Epithelial cell of proximal tubule (primary cell): ENCODE results near the gene UBR3. TPM values are rescaled to one million over a fixed set of nuclear protein-coding genes. Genes with fewer than 3 reads are reported as not detected.
A peak's percentile ranks its signal among the peaks of the same experiment; 100 is the strongest.
"Not testable (repeated sequence)": the region's sequence is repeated elsewhere in the genome, so short reads cannot be mapped to it uniquely, and the experiment has no call there.

Experiments used
- DNase-seq: peaks from one replicate; pipeline ENCODE4 v3.0.0-alpha.2; 2011; ENCODE audit warnings: low read depth
- H3K4me3 ChIP-seq: 2 replicates; pipeline ENCODE4 v1.5.1; 2011; ENCODE audit warnings: low read depth, mild to moderate bottlenecking, low read length
- total RNA-seq: library from RNA; depleted of rRNA; stranded (reverse); fragments of >200 nt; gene quantifications from 2 replicates; pipeline ENCODE4 v1.2.3, GENCODE V29; 2015
- TF ChIP-seq, protein P1 (sequence below): conservative IDR thresholded peaks from 2 replicates; pipeline ENCODE4 v1.5.1; 2012; ENCODE audit warnings: low read depth, mild to moderate bottlenecking, low read length

The UBR3 gene
- total RNA-seq, 1 donor from 2014 or later, result 10.7 TPM

DNA sequence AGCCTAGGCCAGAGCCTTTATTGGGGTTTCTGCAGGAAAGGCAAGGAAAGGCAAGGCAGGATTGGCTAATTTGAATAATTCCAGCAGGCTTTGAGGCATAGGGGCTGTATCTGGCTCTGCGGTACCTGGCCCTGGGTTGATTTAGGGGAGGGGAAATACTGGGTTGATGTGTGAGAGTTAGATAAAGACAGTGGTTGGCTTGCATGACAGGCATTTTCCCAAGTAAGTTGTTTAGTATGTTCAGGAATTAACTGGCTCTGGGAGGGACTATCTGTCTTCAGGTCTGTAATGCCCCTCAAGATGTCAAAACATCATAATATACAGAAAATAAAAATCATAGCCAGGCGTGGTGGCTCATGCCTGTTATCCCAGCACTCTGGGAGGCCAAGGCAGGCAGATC lies 98.7 kb downstream of the UBR3 start:
- DNase-seq, result no peak
- TF ChIP-seq, protein P1, sequence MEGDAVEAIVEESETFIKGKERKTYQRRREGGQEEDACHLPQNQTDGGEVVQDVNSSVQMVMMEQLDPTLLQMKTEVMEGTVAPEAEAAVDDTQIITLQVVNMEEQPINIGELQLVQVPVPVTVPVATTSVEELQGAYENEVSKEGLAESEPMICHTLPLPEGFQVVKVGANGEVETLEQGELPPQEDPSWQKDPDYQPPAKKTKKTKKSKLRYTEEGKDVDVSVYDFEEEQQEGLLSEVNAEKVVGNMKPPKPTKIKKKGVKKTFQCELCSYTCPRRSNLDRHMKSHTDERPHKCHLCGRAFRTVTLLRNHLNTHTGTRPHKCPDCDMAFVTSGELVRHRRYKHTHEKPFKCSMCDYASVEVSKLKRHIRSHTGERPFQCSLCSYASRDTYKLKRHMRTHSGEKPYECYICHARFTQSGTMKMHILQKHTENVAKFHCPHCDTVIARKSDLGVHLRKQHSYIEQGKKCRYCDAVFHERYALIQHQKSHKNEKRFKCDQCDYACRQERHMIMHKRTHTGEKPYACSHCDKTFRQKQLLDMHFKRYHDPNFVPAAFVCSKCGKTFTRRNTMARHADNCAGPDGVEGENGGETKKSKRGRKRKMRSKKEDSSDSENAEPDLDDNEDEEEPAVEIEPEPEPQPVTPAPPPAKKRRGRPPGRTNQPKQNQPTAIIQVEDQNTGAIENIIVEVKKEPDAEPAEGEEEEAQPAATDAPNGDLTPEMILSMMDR, result no peak
- H3K4me3 ChIP-seq, result no peak overlapping the region

- TF ChIP-seq, protein P1, result peak; percentile 57
- peak; percentile 22 for DNase-seq
- H3K4me3 ChIP-seq, result no peak overlapping the region
Observed at GRCh38 chr2:169928463-169928864, 101.2 kb downstream of the UBR3 start.

GRCh38 chr2:169933124-169933711 lies 106.0 kb downstream of the UBR3 start:
- TF ChIP-seq, protein P1, result peak; percentile 81
- DNase-seq, result peak; percentile 16
- H3K4me3 ChIP-seq, result no peak overlapping the region

DNA sequence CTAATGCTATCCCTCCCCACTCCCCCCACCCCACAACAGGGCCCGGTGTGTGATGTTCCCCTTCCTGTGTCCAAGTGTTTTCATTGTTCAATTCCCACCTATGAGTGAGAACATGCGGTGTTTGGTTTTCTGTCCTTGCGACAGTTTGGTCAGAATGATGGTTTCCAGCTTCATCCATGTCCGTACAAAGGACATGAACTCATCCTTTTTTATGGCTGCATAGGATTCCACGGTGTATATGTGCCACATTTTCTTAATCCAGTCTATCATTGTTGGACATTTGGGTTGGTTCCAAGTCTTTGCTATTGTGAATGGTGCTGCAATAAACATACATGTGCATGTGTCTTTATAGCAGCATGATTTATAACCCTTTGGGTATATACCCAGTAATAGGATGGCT lies 109.4 kb downstream of the UBR3 start:
- DNase-seq, H3K4me3 ChIP-seq: not testable (repeated sequence)

DNA sequence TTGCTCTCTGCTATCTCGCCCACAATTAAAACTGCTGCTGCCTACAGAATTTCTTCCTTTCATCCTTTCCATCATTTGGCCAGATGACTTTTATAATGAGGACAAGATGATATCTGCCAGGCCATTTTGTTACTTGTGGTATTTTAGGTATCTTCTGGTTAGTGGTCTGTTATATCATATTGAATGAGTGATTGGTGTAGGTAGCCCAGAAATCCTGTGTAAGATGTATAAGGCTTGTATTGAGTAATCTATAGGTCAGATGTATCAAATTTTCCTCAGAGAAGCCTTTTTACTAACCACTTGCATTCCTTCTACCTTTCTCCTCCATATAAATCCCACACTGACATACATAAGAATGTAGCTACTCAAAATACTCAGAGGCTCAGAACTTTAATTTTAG lies 118.3 kb downstream of the UBR3 start:
- TF ChIP-seq, protein P1, result no peak
- no peak overlapping the region for H3K4me3 ChIP-seq
- no peak for DNase-seq

- TF ChIP-seq, protein P1, result no peak
- DNase-seq, result no peak
- no peak overlapping the region for H3K4me3 ChIP-seq
Observed at GRCh38 chr2:169946092-169946491, 118.8 kb downstream of the UBR3 start.

GRCh38 chr2:169946546-169946945 lies 119.3 kb downstream of the UBR3 start:
- DNase-seq, result no peak
- H3K4me3 ChIP-seq, result no peak overlapping the region
- TF ChIP-seq, protein P1, result no peak

DNA sequence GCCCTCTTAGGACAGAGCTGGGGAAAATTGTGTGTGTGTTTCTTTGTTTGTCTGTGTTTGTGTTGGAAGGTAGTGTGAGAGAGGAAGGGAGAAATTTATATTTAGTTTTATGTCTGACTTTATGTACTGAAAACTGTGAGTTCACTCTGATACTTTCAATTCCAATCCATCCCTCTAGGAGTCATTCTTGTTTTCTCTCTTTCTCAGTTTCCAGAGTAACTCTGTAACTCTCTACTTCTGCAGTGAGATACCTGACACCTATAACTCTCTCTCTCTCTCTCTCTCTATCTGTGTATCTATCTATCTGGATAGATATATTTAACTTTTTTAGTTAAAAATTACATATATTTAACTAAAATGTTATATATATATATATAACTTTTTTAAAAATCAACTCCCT lies 128.7 kb downstream of the UBR3 start:
- TF ChIP-seq, protein P1, result no peak
- DNase-seq, result no peak
- no peak overlapping the region for H3K4me3 ChIP-seq

- not testable (repeated sequence) for H3K4me3 ChIP-seq, DNase-seq
Observed at GRCh38 chr2:169957219-169957618, 130.0 kb downstream of the UBR3 start.
